ENCODE data around the gene GPR137.
A peak's percentile ranks its signal among the peaks of the same experiment; 100 is the strongest.

The GPR137 gene

DNA sequence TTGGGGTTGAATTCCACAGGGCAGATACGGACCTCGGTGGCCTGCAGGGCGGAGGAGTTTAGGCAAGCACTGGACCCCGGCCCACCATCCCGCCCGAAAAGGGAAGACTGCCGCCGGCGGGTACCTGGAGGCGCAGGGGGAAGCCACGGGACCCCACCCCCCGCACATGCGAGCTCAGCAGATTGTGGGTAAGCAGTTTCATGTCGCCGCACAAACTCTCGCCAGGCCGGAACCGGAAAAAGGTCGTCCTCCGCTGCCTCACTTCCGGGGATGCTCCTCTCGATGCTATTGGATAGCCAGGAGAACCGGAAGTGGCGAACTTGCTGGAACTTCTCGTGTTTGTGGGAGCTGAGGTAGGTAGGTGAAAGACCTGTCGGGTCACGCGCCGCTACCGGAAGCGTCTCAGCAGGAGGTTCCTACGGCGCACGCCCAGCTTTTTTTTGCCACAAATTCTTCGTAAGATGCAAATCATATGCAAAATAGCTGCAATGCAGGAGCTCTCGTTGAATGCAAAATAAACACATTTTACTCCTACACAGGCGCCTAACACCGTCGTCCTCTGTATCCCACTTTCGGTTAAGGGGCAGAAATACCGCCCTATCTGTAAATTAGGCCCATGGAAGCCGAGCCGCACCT, 31.8 kb downstream of the GPR137 start, which contains the start of gene TRMT112:
Gene TRMT112, minus strand, starts transcription at position 235 of the 636 bp plus-strand sequence. Its CDS starts 33 bp downstream, at position 202.
- peak within 1 kb of the TSS; percentile 98 for H3K27ac ChIP-seq
- no peak for TF ChIP-seq ZFX (IDR thresholded peaks at IDR 0.05; ENCODE audit: borderline replicate concordance)

DNA sequence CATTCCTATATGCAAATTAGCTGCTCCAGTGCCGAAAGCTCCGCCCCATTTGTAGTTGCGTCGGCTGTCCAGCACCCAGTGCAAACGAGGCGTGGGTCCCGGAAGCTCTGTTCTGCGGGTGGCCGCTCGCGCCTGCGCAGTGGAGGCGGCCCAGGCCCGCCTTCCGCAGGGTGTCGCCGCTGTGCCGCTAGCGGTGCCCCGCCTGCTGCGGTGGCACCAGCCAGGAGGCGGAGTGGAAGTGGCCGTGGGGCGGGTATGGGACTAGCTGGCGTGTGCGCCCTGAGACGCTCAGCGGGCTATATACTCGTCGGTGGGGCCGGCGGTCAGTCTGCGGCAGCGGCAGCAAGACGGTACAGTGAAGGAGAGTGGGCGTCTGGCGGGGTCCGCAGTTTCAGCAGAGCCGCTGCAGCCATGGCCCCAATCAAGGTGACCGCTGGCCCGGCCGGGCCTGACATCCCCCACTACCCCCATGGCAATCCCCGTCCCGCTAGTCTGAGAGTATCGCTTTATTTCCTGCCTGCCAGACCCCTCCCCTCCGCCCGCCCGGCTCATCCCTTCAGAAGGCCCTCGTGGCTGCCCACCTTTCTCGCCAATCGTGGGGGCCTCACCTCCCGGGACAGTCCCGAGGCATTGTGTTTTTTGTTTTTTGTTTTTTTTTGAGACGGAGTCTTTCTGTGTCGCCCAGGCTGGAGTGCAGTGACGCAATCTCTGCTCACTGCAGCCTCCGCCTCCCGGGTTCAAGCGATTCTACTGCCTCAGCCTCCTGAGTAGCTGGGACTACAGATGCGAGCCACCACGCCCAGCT, 32.5 kb downstream of the GPR137 start, which contains the start of gene PRDX5:
Gene PRDX5, plus strand, starts transcription at position 161 of the 805 bp plus-strand sequence. Its CDS starts 95 bp downstream, at position 256.
- no peak for TF ChIP-seq ZFX (IDR thresholded peaks at IDR 0.05; ENCODE audit: borderline replicate concordance)
- TF ChIP-seq, protein P1, sequence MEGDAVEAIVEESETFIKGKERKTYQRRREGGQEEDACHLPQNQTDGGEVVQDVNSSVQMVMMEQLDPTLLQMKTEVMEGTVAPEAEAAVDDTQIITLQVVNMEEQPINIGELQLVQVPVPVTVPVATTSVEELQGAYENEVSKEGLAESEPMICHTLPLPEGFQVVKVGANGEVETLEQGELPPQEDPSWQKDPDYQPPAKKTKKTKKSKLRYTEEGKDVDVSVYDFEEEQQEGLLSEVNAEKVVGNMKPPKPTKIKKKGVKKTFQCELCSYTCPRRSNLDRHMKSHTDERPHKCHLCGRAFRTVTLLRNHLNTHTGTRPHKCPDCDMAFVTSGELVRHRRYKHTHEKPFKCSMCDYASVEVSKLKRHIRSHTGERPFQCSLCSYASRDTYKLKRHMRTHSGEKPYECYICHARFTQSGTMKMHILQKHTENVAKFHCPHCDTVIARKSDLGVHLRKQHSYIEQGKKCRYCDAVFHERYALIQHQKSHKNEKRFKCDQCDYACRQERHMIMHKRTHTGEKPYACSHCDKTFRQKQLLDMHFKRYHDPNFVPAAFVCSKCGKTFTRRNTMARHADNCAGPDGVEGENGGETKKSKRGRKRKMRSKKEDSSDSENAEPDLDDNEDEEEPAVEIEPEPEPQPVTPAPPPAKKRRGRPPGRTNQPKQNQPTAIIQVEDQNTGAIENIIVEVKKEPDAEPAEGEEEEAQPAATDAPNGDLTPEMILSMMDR (IDR thresholded peaks at IDR 0.05) = peak; percentile 50

DNA sequence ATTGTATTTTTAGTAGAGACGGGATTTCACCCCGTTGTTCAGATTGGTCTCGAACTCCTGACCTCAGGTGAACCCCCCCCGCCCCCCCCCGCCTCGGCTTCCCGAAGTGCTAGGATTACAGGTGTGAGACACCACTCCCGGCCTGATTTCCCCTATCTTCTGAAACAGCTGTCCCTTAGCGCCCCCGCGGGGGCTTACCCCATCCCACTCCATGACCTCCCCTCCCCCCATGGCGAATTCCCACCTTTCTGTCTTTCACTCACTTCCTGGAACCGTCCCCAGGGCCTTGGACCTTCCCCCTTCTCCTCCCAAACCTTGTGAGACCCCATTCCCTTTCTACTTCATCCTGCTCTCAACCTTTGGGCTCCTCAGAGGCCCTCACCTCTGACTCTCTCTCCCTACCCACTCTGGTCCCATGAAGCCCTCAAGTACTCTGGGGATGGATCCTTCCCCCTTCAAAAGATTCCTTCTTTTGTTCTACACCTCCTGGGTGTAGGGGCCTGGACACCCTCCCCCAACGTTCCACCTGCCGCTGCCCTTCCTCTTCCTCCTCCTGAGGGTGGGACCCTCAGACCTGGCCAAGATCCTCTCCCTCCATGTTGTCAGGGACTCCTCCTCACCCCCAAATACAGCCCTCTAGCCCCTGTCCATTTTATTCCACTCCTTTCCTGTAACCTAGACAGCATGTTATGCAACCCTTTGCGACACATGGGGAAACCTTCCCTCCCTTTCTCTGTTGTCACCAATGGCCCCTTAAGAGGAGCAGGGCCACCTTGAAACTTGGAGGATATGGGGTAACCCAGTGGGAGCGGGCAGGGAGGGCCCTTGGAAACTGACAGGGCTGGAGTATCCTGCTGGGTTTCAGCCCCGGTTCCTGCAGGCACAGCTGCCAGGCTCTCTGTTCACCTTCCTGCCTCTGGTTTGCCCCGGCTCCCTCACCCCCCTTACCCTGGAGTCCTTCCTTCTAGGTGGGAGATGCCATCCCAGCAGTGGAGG, 33.4 kb downstream of the GPR137 start:
- peak overlapping the region; percentile 98 for H3K27ac ChIP-seq
- TF ChIP-seq, protein P1 (IDR thresholded peaks at IDR 0.05) = no peak
- no peak for TF ChIP-seq ZFX (IDR thresholded peaks at IDR 0.05; ENCODE audit: borderline replicate concordance)

More for the DNA sequence above, 32.5 kb downstream of the GPR137 start, which contains the start of gene PRDX5:
- H3K27ac ChIP-seq = peak within 1 kb of the TSS; percentile 98

DNA sequence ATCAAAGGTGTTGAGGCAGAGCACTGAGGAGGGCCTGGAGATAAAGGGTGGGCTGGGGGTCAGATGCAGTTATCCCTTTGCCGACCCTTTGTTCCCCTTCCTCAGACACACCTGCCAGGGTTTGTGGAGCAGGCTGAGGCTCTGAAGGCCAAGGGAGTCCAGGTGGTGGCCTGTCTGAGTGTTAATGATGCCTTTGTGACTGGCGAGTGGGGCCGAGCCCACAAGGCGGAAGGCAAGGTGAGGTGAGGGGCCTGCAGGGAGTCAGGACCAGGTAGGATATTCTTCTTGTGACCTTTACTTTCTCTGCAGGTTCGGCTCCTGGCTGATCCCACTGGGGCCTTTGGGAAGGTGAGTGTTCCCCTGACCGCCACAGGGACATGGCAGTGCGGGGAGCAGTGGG, 34.9 kb downstream of the GPR137 start:
- no peak for TF ChIP-seq ZFX (IDR thresholded peaks at IDR 0.05; ENCODE audit: borderline replicate concordance)
- TF ChIP-seq, protein P1 (IDR thresholded peaks at IDR 0.05) = no peak
- 0 out of 2 replicates have a peak overlapping the region, but pooled peaks have one; percentile 98 for H3K27ac ChIP-seq

DNA sequence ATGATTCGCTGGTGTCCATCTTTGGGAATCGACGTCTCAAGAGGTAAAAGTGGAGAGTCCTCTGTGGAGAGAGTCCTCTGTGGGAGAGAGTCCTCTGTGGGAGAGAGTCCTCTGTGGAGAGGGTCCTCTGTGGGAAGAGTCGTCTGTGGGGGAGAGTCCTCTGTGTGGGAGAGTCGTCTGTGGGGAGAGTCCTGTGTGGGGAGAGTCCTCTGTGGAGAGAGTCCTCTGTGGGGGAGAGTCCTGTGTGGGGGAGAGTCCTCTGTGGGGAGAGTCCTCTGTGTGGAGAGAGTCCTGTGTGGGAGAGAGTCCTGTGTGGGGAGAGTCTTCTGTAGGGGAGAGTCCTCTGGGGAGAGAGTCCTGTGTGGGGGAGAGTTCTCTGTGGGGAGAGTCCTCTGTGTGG, 35.4 kb downstream of the GPR137 start:
- H3K27ac ChIP-seq = no peak overlapping the region
- TF ChIP-seq, protein P1 (IDR thresholded peaks at IDR 0.05) = no peak
- TF ChIP-seq ZFX (IDR thresholded peaks at IDR 0.05; ENCODE audit: borderline replicate concordance) = no peak

DNA sequence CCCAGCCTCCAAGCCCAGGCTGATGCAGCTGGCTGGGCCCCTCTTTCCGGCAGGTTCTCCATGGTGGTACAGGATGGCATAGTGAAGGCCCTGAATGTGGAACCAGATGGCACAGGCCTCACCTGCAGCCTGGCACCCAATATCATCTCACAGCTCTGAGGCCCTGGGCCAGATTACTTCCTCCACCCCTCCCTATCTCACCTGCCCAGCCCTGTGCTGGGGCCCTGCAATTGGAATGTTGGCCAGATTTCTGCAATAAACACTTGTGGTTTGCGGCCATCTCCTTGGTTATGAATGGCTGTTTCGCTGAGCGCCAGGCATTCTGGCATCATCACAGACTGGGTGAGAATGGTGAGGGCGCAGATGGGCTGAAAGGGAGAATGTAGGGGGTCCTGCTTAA, 35.9 kb downstream of the GPR137 start:
- TF ChIP-seq, protein P1 (IDR thresholded peaks at IDR 0.05) = no peak
- TF ChIP-seq ZFX (IDR thresholded peaks at IDR 0.05; ENCODE audit: borderline replicate concordance) = no peak
- no peak overlapping the region for H3K27ac ChIP-seq

DNA sequence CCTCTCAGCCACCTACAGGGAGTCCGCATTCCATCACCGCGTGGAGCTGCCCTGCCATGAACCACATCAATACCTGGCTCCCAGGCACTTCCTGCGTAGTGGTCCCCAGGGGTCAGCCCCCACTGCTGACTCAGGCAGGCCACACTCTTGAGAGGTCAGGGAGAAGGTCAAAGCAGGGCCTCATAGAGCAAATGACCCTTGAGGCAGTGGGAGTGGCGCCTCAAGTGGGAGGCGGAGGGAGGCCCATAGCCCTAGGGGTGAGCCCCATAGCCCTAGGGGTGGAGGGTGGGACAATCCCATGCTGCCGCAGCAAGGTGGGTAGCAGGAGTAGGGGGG, 37.2 kb downstream of the GPR137 start:
- no peak overlapping the region for H3K27ac ChIP-seq
- TF ChIP-seq, protein P1 (IDR thresholded peaks at IDR 0.05) = no peak
- no peak for TF ChIP-seq ZFX (IDR thresholded peaks at IDR 0.05; ENCODE audit: borderline replicate concordance)
